Measurements from ENCODE around the gene RGS2.

Gene RGS2

DNA sequence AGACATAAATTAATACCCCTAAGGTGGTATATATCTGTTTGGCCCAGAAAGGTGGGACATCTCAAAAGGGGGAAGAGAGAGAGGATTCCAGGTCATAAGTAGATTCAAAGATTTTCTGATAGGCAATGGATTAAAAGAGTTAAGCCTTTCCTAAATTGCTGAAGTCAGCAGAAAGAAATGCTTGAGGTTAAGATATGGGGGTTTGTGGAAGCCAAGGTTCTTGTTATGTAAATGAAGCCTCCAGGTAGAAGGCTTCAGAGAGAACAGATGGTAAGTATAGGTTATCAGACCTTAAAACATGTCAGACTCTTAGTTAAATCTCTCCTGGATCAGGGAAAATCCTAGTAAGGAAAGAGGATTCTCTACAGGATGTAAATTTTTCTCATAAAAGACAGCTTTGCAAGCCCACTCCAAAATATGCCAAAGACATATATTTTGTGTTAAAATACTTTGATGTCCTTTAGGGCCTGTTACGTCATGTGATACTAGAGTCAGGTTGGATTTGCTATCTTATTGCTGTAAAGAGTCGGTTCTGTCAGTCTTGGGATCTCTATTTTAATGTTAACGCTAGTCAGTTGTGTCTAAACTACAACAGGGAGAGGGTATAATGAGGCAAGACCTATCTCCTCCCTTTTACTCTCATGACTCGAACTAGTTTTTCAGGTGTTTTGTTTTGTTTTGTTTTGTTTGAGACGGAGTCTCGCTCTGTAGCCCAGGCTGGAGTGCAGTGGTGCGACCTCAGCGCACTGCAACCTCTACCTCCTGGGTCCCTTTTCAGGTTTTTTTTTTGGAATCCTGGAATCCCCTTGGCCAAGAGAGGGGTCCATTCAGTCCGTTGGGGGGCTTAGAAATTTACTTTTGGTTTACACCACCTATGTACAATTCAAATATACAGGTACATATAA, 30.6 kb downstream of the RGS2 start:
- Histone ChIP-seq H2AFZ (ENCODE audit: low read length) (no peak overlapping the region), H3K4me1 (ENCODE audit: low read length) (peaks cover 8% of the 10 kb centered on the region), H3K79me2 (ENCODE audit: low read length) (no peaks in the 10 kb centered on the region), H3K27me3 (replicated peaks; ENCODE audit: insufficient read depth, low read length) (no peaks in the 10 kb centered on the region), H3K27ac (ENCODE audit: low read length) (no peak overlapping the region), H3F3A (ENCODE audit: insufficient read depth, low read length) (no peaks in the 10 kb centered on the region), H3K4me3 (ENCODE audit: low read length) (no peak overlapping the region), H3K9me2 (replicated peaks; ENCODE audit: insufficient read depth, low read length) (no peaks in the 10 kb centered on the region), H3K4me2 (ENCODE audit: low read depth, low read length) (no peak overlapping the region), H3K36me3 (replicated peaks; ENCODE audit: insufficient read depth, low read length) (no peaks in the 10 kb centered on the region), H4K20me1 (ENCODE audit: insufficient read depth, low read length) (no peaks in the 10 kb centered on the region), H3K9ac (ENCODE audit: low read length) (no peak overlapping the region), H3K9me3 (replicated peaks; ENCODE audit: insufficient read depth, low read length) (no peaks in the 10 kb centered on the region)
- TF ChIP-seq EZH2 (optimal IDR thresholded peaks at IDR 0.05; ENCODE audit: low read depth, low read length): no peak
- TF ChIP-seq, protein P1, sequence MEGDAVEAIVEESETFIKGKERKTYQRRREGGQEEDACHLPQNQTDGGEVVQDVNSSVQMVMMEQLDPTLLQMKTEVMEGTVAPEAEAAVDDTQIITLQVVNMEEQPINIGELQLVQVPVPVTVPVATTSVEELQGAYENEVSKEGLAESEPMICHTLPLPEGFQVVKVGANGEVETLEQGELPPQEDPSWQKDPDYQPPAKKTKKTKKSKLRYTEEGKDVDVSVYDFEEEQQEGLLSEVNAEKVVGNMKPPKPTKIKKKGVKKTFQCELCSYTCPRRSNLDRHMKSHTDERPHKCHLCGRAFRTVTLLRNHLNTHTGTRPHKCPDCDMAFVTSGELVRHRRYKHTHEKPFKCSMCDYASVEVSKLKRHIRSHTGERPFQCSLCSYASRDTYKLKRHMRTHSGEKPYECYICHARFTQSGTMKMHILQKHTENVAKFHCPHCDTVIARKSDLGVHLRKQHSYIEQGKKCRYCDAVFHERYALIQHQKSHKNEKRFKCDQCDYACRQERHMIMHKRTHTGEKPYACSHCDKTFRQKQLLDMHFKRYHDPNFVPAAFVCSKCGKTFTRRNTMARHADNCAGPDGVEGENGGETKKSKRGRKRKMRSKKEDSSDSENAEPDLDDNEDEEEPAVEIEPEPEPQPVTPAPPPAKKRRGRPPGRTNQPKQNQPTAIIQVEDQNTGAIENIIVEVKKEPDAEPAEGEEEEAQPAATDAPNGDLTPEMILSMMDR (IDR thresholded peaks at IDR 0.05; ENCODE audit: low read length): no peak
- no peak for TF ChIP-seq EZH2phosphoT487 (IDR thresholded peaks at IDR 0.05; ENCODE audit: low read length)
- peak; percentile 74 for DNase-seq

DNA sequence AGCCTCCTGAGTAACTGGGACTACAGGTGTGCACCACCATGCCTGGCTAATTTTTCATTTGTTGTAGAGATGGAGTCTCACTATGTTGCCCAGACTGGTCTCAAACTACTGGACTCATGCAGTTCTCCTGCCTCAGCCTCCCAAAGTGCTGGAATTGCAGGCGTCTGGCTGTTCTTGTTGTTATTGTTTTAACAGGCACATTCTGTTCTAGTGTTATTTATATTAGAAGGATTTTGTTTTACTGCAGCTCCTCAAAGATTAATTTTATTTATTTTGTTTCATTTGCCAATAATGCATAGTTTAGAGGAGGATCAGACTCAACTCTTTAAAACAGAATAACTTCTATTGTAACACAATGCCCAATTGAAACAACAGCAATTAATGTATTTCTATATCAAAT, 35.5 kb downstream of the RGS2 start:
- H3K9me2 ChIP-seq (replicated peaks; ENCODE audit: insufficient read depth, low read length): no peaks in the 10 kb centered on the region
- DNase-seq: no peak
- H3K27ac ChIP-seq (ENCODE audit: low read length): no peak overlapping the region
- no peaks in the 10 kb centered on the region for H4K20me1 ChIP-seq (ENCODE audit: insufficient read depth, low read length)
- H3K4me2 ChIP-seq (ENCODE audit: low read depth, low read length): no peak overlapping the region
- no peak overlapping the region for H2AFZ ChIP-seq (ENCODE audit: low read length)
- no peaks in the 10 kb centered on the region for H3K9me3 ChIP-seq (replicated peaks; ENCODE audit: insufficient read depth, low read length)
- no peaks in the 10 kb centered on the region for H3K36me3 ChIP-seq (replicated peaks; ENCODE audit: insufficient read depth, low read length)
- no peak for TF ChIP-seq EZH2phosphoT487 (IDR thresholded peaks at IDR 0.05; ENCODE audit: low read length)
- H3K4me3 ChIP-seq (ENCODE audit: low read length): no peak overlapping the region
- peaks cover 3% of the 10 kb centered on the region for H3K4me1 ChIP-seq (ENCODE audit: low read length)
- H3K9ac ChIP-seq (ENCODE audit: low read length): no peak overlapping the region
- no peaks in the 10 kb centered on the region for H3K27me3 ChIP-seq (replicated peaks; ENCODE audit: insufficient read depth, low read length)
- no peaks in the 10 kb centered on the region for H3K79me2 ChIP-seq (ENCODE audit: low read length)
- H3F3A ChIP-seq (ENCODE audit: insufficient read depth, low read length): no peaks in the 10 kb centered on the region

DNA sequence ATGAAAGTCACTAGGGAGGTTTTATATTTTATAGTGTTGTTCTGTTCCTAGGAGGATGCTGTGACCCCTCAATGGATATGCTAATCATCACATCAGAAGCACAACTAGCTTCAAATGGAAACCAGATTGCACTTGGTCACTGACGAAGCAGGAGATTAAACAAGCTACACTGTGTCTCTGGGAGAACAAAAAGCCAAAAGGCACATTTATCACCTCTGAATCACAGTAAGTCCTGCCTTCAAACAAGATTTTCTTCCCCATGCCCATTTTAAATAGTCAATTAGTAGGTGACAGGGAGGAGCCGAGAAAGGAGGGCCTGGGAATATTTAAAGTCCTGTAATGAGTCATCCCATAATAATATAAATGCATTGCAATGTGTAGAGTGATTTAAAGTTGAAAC, 38.1 kb downstream of the RGS2 start:
- no peaks in the 10 kb centered on the region for H3K36me3 ChIP-seq (replicated peaks; ENCODE audit: insufficient read depth, low read length)
- no peak for DNase-seq
- H3K9me3 ChIP-seq (replicated peaks; ENCODE audit: insufficient read depth, low read length): no peaks in the 10 kb centered on the region
- no peak overlapping the region for H3K27ac ChIP-seq (ENCODE audit: low read length)
- H3K4me1 ChIP-seq (ENCODE audit: low read length): no peaks in the 10 kb centered on the region
- H3F3A ChIP-seq (ENCODE audit: insufficient read depth, low read length): no peaks in the 10 kb centered on the region
- H3K4me3 ChIP-seq (ENCODE audit: low read length): no peak overlapping the region
- H2AFZ ChIP-seq (ENCODE audit: low read length): no peak overlapping the region
- H3K27me3 ChIP-seq (replicated peaks; ENCODE audit: insufficient read depth, low read length): no peaks in the 10 kb centered on the region
- H3K9ac ChIP-seq (ENCODE audit: low read length): no peak overlapping the region
- H4K20me1 ChIP-seq (ENCODE audit: insufficient read depth, low read length): no peaks in the 10 kb centered on the region
- TF ChIP-seq EZH2phosphoT487 (IDR thresholded peaks at IDR 0.05; ENCODE audit: low read length) (no peak), EZH2 (optimal IDR thresholded peaks at IDR 0.05; ENCODE audit: low read depth, low read length) (no peak)
- TF ChIP-seq, protein P1 (IDR thresholded peaks at IDR 0.05; ENCODE audit: low read length): no peak
- no peaks in the 10 kb centered on the region for H3K9me2 ChIP-seq (replicated peaks; ENCODE audit: insufficient read depth, low read length)
- no peak overlapping the region for H3K4me2 ChIP-seq (ENCODE audit: low read depth, low read length)
- H3K79me2 ChIP-seq (ENCODE audit: low read length): no peaks in the 10 kb centered on the region

DNA sequence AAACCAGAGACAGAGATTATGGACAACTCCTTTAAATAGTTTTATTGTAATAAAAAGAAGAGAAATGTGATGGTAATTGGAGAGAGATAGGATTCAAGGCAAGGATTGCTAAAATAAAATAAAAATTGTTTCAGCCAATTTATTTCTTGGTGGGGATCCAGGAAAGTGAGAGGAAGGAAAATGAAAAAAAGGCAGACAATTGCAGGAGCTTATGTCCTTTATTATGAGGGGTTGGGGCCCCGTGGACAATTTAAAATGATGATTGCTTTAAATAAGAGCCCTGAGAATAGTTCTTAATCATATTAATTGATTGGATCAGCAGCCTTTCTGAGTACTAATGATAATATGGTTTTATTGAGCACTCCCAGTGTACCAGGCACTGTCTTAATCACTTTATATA, 40.2 kb downstream of the RGS2 start:
- no peaks in the 10 kb centered on the region for H3K36me3 ChIP-seq (replicated peaks; ENCODE audit: insufficient read depth, low read length)
- no peak overlapping the region for H2AFZ ChIP-seq (ENCODE audit: low read length)
- no peaks in the 10 kb centered on the region for H3K27me3 ChIP-seq (replicated peaks; ENCODE audit: insufficient read depth, low read length)
- H3K4me1 ChIP-seq (ENCODE audit: low read length): no peaks in the 10 kb centered on the region
- H3K79me2 ChIP-seq (ENCODE audit: low read length): no peaks in the 10 kb centered on the region
- no peaks in the 10 kb centered on the region for H4K20me1 ChIP-seq (ENCODE audit: insufficient read depth, low read length)
- no peak overlapping the region for H3K4me2 ChIP-seq (ENCODE audit: low read depth, low read length)
- H3K9ac ChIP-seq (ENCODE audit: low read length): no peak overlapping the region
- TF ChIP-seq EZH2 (optimal IDR thresholded peaks at IDR 0.05; ENCODE audit: low read depth, low read length) (no peak), EZH2phosphoT487 (IDR thresholded peaks at IDR 0.05; ENCODE audit: low read length) (no peak)
- TF ChIP-seq, protein P1 (IDR thresholded peaks at IDR 0.05; ENCODE audit: low read length): no peak
- no peaks in the 10 kb centered on the region for H3K9me2 ChIP-seq (replicated peaks; ENCODE audit: insufficient read depth, low read length)
- no peaks in the 10 kb centered on the region for H3F3A ChIP-seq (ENCODE audit: insufficient read depth, low read length)
- no peak overlapping the region for H3K27ac ChIP-seq (ENCODE audit: low read length)
- no peaks in the 10 kb centered on the region for H3K9me3 ChIP-seq (replicated peaks; ENCODE audit: insufficient read depth, low read length)
- DNase-seq: no peak
- no peak overlapping the region for H3K4me3 ChIP-seq (ENCODE audit: low read length)
